WTC11 (cell line): ENCODE measurements around the gene AGAP1. TPM values are rescaled to one million over a fixed set of nuclear protein-coding genes. Genes with fewer than 3 reads are reported as not detected.

ENCODE experiments used
- ATAC-seq: fragments of 200-7000 bp; cut with Tn5 transposase; 2 replicates; pipeline ENCODE4 v1.10.0; 2021; ENCODE audit warnings: mild to moderate bottlenecking, moderate library complexity
- CTCF ChIA-PET: fragments of 300-600 bp; sonication (Branson Sonifier 250); formaldehyde crosslinking; loops from one replicate; lab custom pipeline; 2021; ENCODE audit warnings: antibody characterized with exemption; lab: Charles Lee
- POLR2A ChIA-PET: fragments of 350-600 bp; sonication (Branson Sonifier 250); formaldehyde crosslinking; loops from one replicate; lab custom pipeline; 2021; ENCODE audit warnings: antibody characterized with exemption; lab: Charles Lee
- DNase-seq: peaks from one replicate; pipeline ENCODE4 v3.0.0; 2021; ENCODE audit warnings: low spot score
- H3K27ac Mint-ChIP-seq: 2 replicates; pipeline ENCODE4 v1.8.0; 2021; ENCODE audit warnings: mixed read lengths
- H3K27me3 Mint-ChIP-seq: 2 replicates; pipeline ENCODE4 v1.8.0; 2021; ENCODE audit warnings: low read depth, mild to moderate bottlenecking, moderate library complexity, mixed read lengths
- H3K36me3 Mint-ChIP-seq: 2 replicates; pipeline ENCODE4 v1.8.0; 2021; ENCODE audit warnings: mixed read lengths
- H3K4me1 Mint-ChIP-seq: 2 replicates; pipeline ENCODE4 v1.8.0; 2022; ENCODE audit warnings: mixed read lengths
- H3K4me3 Mint-ChIP-seq: 2 replicates; pipeline ENCODE4 v1.8.0; 2021; ENCODE audit warnings: mild to moderate bottlenecking, moderate library complexity, mixed read lengths
- H3K9me3 Mint-ChIP-seq: 2 replicates; pipeline ENCODE4 v1.8.0; 2021; ENCODE audit warnings: mixed read lengths
- AR ChIP-seq: fragments of 250-450 bp; sonication (Bioruptor Pico); IDR thresholded peaks from 2 replicates; pipeline ENCODE4 v1.9.0; 2021; ENCODE audit warnings: mild to moderate bottlenecking
- ATF2 ChIP-seq: sonication (generic); formaldehyde crosslinking; IDR thresholded peaks from 2 replicates; pipeline ENCODE4 v1.8.1; 2022; ENCODE audit warnings: low read depth, missing genetic modification reagents, borderline replicate concordance
- CBFB ChIP-seq: sonication (generic); formaldehyde crosslinking; IDR thresholded peaks from 2 replicates; pipeline ENCODE4 v1.8.1; 2022; ENCODE audit warnings: mild to moderate bottlenecking, low read depth, missing genetic modification reagents
- CDX4 ChIP-seq: fragments of 250-450 bp; sonication (Bioruptor Pico); IDR thresholded peaks from 2 replicates; pipeline ENCODE4 v1.9.0; 2021; ENCODE audit warnings: moderate library complexity, mild to moderate bottlenecking, inconsistent platforms, borderline replicate concordance
- CTCF ChIP-seq: fragments of 200-600 bp; IDR thresholded peaks from 2 replicates; pipeline ENCODE4 v1.8.0; 2022; ENCODE audit warnings: antibody characterized with exemption
- E2F4 ChIP-seq: sonication (generic); formaldehyde crosslinking; IDR thresholded peaks from 2 replicates; pipeline ENCODE4 v1.8.1; 2022; ENCODE audit warnings: low read depth, mild to moderate bottlenecking, moderate library complexity, missing genetic modification reagents, borderline replicate concordance
- FOXP1 ChIP-seq: sonication (generic); formaldehyde crosslinking; IDR thresholded peaks from 2 replicates; pipeline ENCODE4 v1.8.0; 2022; ENCODE audit warnings: missing genetic modification reagents, mild to moderate bottlenecking, moderate library complexity, borderline replicate concordance
- HMGA2 ChIP-seq: fragments of 250-450 bp; sonication (Bioruptor Pico); IDR thresholded peaks from 2 replicates; pipeline ENCODE4 v1.4.0; 2021; ENCODE audit warnings: mild to moderate bottlenecking, moderate library complexity
- IRF1 ChIP-seq: sonication (generic); formaldehyde crosslinking; IDR thresholded peaks from 2 replicates; pipeline ENCODE4 v1.8.0; 2023; ENCODE audit warnings: missing genetic modification reagents
- NFYB ChIP-seq: sonication (generic); formaldehyde crosslinking; conservative IDR thresholded peaks from 2 replicates; pipeline ENCODE4 v1.8.0; 2022; ENCODE audit warnings: low read depth, missing genetic modification reagents
- OVOL2 ChIP-seq: fragments of 250-450 bp; sonication (Bioruptor Pico); IDR thresholded peaks from 2 replicates; pipeline ENCODE4 v1.9.0; 2021; ENCODE audit warnings: mild to moderate bottlenecking, borderline replicate concordance
- RELA ChIP-seq: sonication (generic); formaldehyde crosslinking; IDR thresholded peaks from 2 replicates; pipeline ENCODE4 v1.8.1; 2022; ENCODE audit warnings: missing genetic modification reagents, mild to moderate bottlenecking, borderline replicate concordance
- TCF7 ChIP-seq: sonication (generic); formaldehyde crosslinking; IDR thresholded peaks from 2 replicates; pipeline ENCODE4 v1.8.0; 2022; ENCODE audit warnings: mild to moderate bottlenecking, low read depth, missing genetic modification reagents, moderate library complexity
- ZBTB43 ChIP-seq: sonication (generic); formaldehyde crosslinking; IDR thresholded peaks from 2 replicates; pipeline ENCODE4 v1.8.1; 2023; ENCODE audit warnings: mild to moderate bottlenecking, missing genetic modification reagents
- ZNF138 ChIP-seq: sonication (generic); formaldehyde crosslinking; conservative IDR thresholded peaks from 2 replicates; pipeline ENCODE4 v1.8.1; 2022; ENCODE audit warnings: mild to moderate bottlenecking, moderate library complexity, missing genetic modification reagents
- total RNA-seq: library from RNA; stranded (reverse); gene quantifications from 3 replicates; pipeline ENCODE4 v1.2.3, GENCODE V29; 2021
- TF ChIP-seq, protein P1 (sequence below): fragments of 250-450 bp; sonication (Bioruptor Pico); IDR thresholded peaks from 2 replicates; pipeline ENCODE4 v1.9.0; 2021; ENCODE audit warnings: mild to moderate bottlenecking

AGAP1 gene
- total RNA-seq, 1 experiment from 2014 or later, result 49.3 TPM

DNA sequence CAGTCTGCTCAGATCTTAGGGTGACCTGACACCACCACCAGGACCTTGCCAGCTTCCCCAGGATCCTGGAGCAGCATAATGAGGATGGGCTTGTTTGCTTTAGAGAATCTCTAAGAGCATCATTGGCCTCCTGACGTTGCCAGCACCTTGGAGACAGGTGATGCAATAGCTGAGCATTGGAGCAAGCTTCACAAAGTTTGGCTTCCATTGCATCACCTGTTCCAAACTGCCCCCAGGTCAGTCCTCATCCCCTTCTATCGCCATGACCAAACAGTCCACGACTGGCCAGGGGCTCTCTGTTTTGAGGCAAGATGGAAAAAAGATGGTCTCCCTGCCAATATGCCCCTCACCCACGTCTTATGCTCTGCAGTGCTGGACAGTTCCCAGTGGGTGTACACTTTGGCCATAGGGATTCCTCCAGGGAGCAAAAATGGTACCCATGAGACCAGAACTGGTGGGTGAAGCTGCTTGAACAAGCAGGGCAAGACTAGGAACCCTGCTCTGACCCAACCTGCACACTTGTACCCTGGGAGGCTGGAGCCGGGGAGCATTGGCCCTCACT lies 22.6 kb upstream of the AGAP1 start:
- H3K4me3 Mint-ChIP-seq, result no peak overlapping the region
- H3K4me1 Mint-ChIP-seq, result peaks cover 7% of the 10 kb centered on the region
- no peaks in the 10 kb centered on the region for H3K9me3 Mint-ChIP-seq
- H3K27me3 Mint-ChIP-seq, result no peaks in the 10 kb centered on the region
- H3K36me3 Mint-ChIP-seq, result no peaks in the 10 kb centered on the region
- POLR2A ChIA-PET, result no interaction called here
- DNase-seq (no peak), ATAC-seq (no peak)
- no peak for TF ChIP-seq HMGA2
- TF ChIP-seq CTCF, result no peak
- no peak for TF ChIP-seq RELA (CRISPR knock-in tag)
- no peak for TF ChIP-seq AR
- no peak for TF ChIP-seq TCF7
- TF ChIP-seq FOXP1, result no peak
- no peak for TF ChIP-seq E2F4 (CRISPR knock-in tag)
- no peak for TF ChIP-seq CDX4 (CRISPR knock-in tag)
- no peak for TF ChIP-seq CBFB (CRISPR knock-in tag)
- no peak for TF ChIP-seq NFYB (CRISPR knock-in tag)
- no peak for TF ChIP-seq OVOL2 (CRISPR knock-in tag)
- TF ChIP-seq ZNF138 (CRISPR knock-in tag), result no peak
- no peak for TF ChIP-seq ATF2 (CRISPR knock-in tag)
- H3K27ac Mint-ChIP-seq, result no peak overlapping the region
- CTCF ChIA-PET, result interaction anchor here (0.6 kb wide), 1 partner anchor 275 kb away, joined by 3 read pairs; no protein-coding TSS in a partner anchor

DNA sequence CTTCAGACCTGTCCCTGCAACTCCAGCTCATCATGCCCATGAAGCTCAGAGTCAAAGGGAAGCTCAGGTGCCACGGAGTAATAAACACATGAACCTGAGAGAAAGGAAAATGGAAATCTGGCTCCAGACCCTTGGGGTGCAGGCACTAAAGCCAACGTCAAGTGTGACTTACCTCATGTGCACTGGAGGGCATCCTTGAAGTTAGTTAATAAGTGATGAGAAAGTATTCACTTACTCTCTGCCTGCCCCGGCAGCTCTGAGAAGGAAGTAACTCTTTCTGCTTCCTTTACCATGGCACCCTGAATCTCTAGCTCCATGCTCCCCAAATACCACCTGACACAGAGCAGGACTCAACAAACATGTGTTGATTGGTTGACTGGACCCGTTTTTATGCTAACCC lies 21.4 kb upstream of the AGAP1 start:
- Mint-ChIP-seq H3K4me3 (no peak overlapping the region), H3K27ac (no peak overlapping the region), H3K4me1 (peaks cover 7% of the 10 kb centered on the region), H3K36me3 (no peaks in the 10 kb centered on the region), H3K9me3 (no peaks in the 10 kb centered on the region), H3K27me3 (no peaks in the 10 kb centered on the region)
- no peak for DNase-seq
- no peak for ATAC-seq
- TF ChIP-seq ZBTB43 (no peak), IRF1 (CRISPR knock-in tag) (no peak)
- TF ChIP-seq, protein P1, sequence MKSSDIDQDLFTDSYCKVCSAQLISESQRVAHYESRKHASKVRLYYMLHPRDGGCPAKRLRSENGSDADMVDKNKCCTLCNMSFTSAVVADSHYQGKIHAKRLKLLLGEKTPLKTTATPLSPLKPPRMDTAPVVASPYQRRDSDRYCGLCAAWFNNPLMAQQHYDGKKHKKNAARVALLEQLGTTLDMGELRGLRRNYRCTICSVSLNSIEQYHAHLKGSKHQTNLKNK, result no peak
- POLR2A ChIA-PET, result no interaction called here
- CTCF ChIA-PET, result no interaction called here
